ENCODE results near the gene MYH13. TPM values are rescaled to one million over a fixed set of nuclear protein-coding genes. Genes with fewer than 3 reads are reported as not detected.
"Not testable (repeated sequence)": the region's sequence is repeated elsewhere in the genome, so short reads cannot be mapped to it uniquely, and the experiment has no call there.

MYH13 gene
- total RNA-seq, 1 donor from 2014 or later = not detected

- no peak for DNase-seq (ENCODE audit: low spot score)
Observed at GRCh38 chr17:10305398-10305797, 67.4 kb downstream of the MYH13 start.

GRCh38 chr17:10304758-10305300 is 68.0 kb downstream of the MYH13 start:
- DNase-seq (ENCODE audit: low spot score) = no peak

- DNase-seq (ENCODE audit: low spot score) = no peak
Observed at GRCh38 chr17:10297691-10298090, 75.1 kb downstream of the MYH13 start.

GRCh38 chr17:10295728-10296343 is 77.0 kb downstream of the MYH13 start:
- no peak for DNase-seq (ENCODE audit: low spot score)

- no peak for DNase-seq (ENCODE audit: low spot score)
Observed at GRCh38 chr17:10294180-10294579, 78.6 kb downstream of the MYH13 start.

GRCh38 chr17:10292057-10292937 is 80.5 kb downstream of the MYH13 start:
- no peak for DNase-seq (ENCODE audit: low spot score)

- not testable (repeated sequence) for DNase-seq (ENCODE audit: low spot score)
Observed at GRCh38 chr17:10291576-10291975, 81.2 kb downstream of the MYH13 start.

GRCh38 chr17:10290041-10290440 is 82.8 kb downstream of the MYH13 start:
- DNase-seq (ENCODE audit: low spot score) = no peak

- no peak for DNase-seq (ENCODE audit: low spot score)
Observed at GRCh38 chr17:10286324-10286723, 86.5 kb downstream of the MYH13 start.

GRCh38 chr17:10285896-10286295 is 86.9 kb downstream of the MYH13 start:
- no peak for DNase-seq (ENCODE audit: low spot score)

GRCh38 chr17:10280068-10280467 is 92.7 kb downstream of the MYH13 start:
- no peak for DNase-seq (ENCODE audit: low spot score)

- DNase-seq (ENCODE audit: low spot score) = no peak
Observed at GRCh38 chr17:10278218-10278617, 94.6 kb downstream of the MYH13 start.

GRCh38 chr17:10276436-10276835 is 96.4 kb downstream of the MYH13 start:
- DNase-seq (ENCODE audit: low spot score) = no peak

- DNase-seq (ENCODE audit: low spot score) = no peak
Observed at GRCh38 chr17:10275418-10275817, 97.4 kb downstream of the MYH13 start.

GRCh38 chr17:10271106-10271562 is 101.7 kb downstream of the MYH13 start:
- no peak for DNase-seq (ENCODE audit: low spot score)

- no peak for DNase-seq (ENCODE audit: low spot score)
Observed at GRCh38 chr17:10270258-10270657, 102.5 kb downstream of the MYH13 start.

GRCh38 chr17:10268005-10268404 is 104.8 kb downstream of the MYH13 start:
- DNase-seq (ENCODE audit: low spot score) = no peak

- no peak for DNase-seq (ENCODE audit: low spot score)
Observed at GRCh38 chr17:10266296-10266876, 106.4 kb downstream of the MYH13 start.

GRCh38 chr17:10265100-10265810 is 107.6 kb downstream of the MYH13 start:
- DNase-seq (ENCODE audit: low spot score) = no peak

- DNase-seq (ENCODE audit: low spot score) = no peak
Observed at GRCh38 chr17:10264051-10264450, 108.8 kb downstream of the MYH13 start.

- DNase-seq (ENCODE audit: low spot score) = no peak
Observed at GRCh38 chr17:10262451-10262850, 110.4 kb downstream of the MYH13 start.

Data from mesenteric fat pad (tissue), 1 donor.